Suprapubic skin (tissue), 3 donors: Measurements from ENCODE around the gene DOK6.

ENCODE experiments used
- CTCF ChIP-seq, 2 donors: fragments of 200-600 bp in 1 of 2; fragments of 450-650 bp in 1 of 2; sonication (generic) in 1 of 2; IDR thresholded peaks; one replicate each; pipeline ENCODE4 v1.5.1; 2016 to 2019; ENCODE audit warnings: antibody characterized with exemption in 2 of 2, mild to moderate bottlenecking in 1 of 2, moderate library complexity in 1 of 2
- POLR2A ChIP-seq, 2 donors: fragments of 450-650 bp; IDR thresholded peaks; one replicate each; pipeline ENCODE4 v1.6.1; 2017; ENCODE audit warnings: antibody characterized with exemption in 2 of 2, mild to moderate bottlenecking in 2 of 2, moderate library complexity in 2 of 2

- TF ChIP-seq CTCF (IDR thresholded peaks at IDR 0.05) (no peak), POLR2A (IDR thresholded peaks at IDR 0.05) (no peak)
Measured at GRCh38 chr18:69400253-69400975, at the start of gene DOK6.
